Amniotic epithelial cell (primary cell): ENCODE measurements around the gene SLC66A2.
A peak's percentile ranks its signal among the peaks of the same experiment; 100 is the strongest.

Source experiments
- DNase-seq: peaks from one replicate; pipeline ENCODE4 v3.0.0-alpha.2; 2010; ENCODE audit warnings: low read depth

Gene SLC66A2

DNA sequence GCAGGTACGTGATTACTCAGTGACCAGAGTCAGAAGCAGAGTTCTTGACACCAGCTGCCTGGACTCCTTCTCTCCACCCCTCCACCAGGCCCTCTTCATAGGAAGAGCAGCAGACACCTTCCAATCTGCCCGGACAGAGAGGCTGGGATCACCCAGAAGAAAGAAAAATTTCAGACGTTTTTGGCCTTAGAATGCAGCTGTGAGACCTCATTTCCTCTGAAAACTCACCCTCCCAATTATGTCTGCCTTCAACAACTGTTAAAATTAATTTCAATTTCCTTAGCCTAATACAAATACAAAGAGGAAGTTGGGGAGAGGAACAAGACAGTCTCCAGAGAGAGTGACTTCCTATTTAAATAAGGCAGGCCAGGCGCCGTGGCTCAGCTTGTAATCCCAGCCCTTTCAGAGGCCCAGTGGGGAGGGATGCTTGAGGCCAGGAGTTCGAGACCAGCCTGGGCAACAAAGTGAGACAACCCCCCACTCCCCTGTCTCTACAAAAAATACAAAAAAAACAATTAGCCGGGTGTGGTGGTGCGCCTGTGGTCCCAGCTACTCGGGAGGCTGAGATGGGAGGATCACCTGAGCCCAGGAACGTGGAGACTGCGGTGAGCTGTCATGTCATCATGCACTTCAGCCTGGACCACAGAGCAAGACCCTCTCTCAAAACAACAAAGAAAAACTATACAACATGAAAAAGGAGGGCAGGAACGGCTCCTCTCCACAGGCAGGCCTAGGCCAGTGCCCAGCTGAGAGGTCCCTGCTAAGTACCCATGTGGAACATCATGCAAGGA lies 1.6 kb downstream of the SLC66A2 start:
- no peak for DNase-seq

DNA sequence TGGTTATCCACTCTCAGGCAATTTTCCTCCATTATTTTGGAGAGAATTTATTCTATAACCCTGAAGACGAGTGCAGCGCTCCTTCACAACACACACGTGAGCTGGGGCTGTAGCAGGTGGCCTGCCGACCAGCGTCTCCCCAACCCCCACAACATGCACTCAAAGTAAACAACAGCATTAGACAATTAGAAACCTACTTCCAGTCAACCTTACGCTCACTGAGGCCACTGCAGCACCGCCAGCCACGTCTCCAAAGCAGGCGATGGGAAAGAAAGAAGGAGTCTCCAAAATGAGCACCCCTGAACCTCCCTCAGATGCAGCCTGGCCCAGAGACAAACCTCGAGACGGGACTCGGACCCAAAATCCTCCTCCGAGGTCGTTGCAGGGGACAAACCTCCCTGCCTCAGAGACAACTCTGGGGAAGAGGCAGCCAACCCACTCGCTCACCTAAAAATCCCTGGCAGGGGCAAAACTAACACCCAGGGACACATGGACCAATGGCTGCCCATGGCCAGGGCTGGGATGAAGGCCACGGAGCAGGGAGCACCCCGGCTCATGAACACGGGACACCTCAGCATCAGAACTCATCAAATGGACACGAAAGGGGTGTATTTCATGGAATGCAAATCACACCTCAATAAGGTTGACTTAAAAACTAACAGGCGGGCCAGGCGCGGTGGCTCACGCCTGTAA lies 2.6 kb downstream of the SLC66A2 start:
- DNase-seq: no peak

DNA sequence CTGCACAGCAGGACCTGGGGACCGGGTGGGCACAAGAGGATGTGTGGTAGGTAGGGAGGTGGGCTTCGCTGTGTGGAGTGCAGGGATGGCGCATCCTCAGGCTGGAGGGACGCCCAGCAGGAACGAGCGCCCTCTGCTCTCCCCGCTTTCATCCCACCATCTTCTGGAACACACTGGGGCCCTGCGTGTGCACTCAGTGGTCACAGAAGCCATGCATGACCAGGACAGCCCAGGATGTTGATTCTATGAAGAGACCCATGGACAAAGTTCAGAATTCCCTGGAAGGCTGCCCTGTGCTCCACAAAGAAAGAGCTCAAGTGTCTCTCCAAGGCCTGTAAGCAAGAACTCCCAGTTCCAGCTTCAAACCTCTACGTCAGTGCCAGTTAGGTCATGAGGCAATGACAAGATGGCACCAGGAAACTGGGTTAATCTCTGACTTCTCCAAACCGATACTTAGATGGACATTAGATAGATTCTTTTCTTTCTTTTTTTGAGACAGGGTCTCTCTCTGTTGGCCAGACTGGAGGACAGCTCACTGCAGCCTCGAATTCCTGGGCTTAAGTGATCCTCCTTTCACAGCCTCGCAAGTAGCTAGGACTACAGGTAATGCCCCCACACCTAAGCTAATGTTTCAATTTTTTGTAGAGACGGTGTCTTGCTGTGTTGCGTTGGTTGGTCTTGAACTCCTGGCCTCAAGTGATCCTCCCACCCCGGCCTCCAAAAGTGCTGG lies 3.4 kb downstream of the SLC66A2 start:
- no peak for DNase-seq

DNA sequence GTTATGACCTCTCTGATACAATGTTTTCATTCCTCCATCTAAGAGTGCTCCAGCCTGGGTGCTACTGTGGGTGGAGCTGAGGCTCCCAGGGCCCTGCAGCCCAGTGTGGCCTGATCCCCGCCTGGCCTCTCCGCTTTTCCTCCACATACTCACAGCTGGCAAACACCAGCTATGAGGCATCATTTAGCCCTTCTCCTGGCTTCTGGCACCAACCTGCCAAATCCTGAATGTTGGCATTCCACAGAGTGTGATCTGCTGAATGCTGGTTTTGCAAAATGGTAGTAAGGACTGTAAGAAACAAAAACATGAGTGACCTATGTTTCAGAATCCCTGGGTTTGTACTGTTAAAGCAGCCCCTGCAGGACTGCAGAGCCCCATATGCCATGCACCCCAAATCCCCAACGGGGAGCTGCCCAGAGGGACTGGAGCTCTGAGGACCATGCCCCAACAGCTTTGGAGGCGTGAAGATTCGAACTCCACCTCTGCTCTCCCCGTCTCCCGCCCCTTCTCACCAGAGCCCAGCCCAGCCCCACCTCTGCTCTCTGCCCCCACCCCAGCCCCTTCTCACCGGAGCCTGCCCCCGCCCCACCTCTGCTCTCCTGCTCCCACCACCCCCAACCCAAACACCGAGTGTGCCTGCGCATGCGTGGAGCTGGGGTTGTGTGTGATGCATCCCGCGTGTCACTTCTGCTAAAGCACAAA lies 4.2 kb downstream of the SLC66A2 start:
- no peak for DNase-seq

DNA sequence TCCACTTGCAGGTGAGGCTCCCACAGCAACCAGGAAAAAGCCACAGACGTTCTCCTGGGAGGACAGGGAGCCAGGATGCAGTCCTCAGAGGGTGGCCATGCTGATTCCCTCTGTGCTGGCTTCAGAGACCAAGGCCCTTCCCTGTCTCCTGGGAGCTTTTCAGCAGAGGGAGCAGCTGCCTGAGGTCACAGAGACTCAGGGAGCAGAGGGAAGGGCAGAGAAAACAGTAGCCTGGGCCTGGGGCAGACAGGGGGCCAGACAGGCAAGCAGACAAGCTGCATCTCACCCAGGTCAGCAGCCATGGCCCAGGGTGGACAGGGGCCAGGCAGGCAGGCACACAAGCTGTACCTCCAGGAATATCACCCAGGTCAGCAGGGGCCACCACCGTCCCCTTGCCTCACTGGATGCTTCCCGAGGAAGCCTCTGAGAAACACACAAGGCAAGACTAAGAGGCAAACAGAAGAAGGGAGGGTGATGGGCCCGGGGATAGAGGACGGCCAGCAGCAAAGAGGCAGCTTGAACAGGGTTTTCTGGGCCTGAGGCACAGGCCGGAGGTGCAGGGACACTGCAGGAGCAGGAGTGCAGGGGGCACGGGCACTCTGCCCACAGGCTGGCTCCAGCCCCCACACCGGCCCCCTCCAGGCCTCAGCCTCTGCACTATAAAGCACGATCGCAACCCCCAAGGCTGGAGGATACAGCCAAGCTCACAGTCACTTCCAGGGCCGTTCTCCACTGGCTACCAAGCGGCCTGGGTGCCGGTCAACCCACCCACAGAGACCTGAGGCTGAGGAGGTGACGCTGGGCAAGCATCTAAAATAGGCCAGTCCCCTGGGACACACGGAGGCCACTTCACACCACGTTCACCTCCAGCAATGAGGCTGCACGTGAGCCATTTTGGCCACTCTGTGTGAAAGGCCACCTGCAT lies 6.1 kb downstream of the SLC66A2 start:
- DNase-seq: no peak

DNA sequence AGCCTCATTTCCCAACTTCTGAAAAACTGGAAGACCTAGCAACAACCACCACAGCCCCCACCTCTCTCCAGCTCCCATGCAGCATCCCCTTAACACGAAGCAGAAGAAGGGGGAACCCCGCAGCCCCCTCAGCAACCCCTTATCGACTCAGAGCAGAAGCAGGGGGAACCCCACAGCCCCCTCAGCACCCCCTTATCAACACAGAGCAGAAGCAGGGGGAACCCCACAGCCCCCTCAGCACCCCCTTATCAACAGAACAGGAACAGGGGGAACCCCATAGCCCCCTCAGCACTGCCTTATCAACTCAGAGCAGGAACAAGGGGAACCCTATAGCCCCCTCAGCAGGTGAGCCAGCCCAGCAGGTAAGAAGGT lies 6.7 kb downstream of the SLC66A2 start:
- no peak for DNase-seq

DNA sequence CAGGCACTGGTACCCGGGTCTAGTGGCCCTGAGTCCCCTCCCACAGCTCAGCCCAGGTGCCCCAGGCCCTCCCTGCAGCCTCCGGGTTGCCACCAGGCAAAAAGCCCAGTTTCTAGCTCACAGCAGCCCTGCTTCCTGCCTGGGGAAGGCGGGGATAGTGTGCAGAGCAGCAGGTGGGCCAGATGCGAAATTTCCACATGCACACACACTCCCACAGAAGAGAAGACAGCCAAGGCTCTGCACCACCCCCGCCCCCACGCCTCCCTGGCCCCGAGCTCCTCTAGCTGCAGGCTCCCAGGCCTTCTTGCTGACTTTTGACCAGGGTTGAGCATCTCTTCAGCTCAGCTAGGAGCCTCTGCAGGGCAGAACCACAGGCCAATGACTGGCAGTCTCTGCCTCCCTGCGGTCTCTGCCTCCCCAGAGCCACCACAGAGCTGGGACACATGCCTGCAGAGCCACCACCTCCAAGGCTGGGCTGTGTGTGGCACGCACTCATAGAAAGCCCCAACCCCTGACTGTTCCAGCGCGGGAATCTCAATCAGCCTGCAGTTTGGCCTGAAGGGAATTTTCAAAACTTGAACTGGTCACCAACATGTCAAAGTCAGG lies 7.2 kb downstream of the SLC66A2 start:
- DNase-seq: peak; percentile 29

DNA sequence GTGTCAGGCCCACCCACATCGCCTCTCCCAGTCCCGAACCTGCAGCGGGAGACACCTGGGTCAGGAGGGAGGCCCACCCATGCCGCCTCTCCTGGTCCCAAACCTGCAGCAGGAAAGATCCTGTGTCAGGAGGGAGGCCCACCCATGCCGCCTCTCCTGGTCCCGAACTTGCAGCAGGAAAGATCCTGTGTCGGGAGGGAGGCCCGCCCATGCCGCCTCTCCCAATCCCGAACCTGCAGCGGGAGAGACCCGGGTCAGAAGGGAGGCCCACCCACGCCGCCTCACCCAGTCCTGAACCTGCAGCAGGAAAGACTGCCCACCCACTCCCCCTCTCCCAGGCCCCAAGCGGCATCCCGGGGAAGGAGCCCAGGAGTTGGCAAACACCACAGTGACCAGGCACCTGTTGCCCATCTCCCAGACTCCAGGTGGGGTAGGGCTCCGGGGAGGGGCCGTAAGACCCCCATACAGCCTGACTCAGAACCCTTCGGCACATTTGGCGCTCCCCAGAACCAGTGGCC lies 7.8 kb downstream of the SLC66A2 start:
- DNase-seq: no peak

DNA sequence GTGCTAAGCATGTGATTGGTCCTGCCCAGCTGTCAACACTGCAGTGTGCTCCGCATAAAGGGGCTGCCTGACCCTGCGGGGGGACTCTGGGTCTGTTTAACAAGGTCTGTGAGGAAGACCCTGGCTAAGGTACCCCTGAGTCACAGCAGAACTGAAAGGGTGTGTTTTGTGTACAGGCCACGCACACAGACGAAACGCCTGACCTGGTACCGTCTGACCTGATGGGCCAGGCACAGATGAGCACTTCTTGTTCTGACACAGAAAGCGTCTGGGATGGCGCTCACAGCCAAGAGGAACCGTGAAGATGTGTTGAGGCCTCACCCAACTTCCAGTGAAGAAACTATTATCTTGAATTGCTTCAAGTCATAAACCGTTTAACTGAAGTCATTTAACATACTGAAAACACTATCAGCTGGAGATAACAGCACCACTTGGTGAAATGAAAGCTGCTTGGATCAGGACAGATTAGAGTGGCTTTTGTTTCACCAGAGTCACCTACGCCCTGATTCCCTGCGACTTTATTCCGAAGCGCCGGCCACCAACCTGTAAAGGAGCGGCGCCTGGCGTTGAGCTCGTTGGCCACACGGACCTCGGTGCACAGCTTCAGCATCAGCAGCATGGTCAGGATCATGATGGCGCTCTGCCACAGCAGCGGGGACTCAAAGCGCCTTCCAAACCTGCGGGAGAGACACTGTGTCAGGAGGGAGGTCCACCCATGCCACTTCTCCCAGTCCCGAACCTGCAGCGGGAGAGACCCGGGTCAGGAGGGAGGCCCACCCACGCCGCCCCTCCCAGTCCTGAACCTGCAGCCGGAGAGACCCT lies 8.5 kb downstream of the SLC66A2 start:
- DNase-seq: no peak

DNA sequence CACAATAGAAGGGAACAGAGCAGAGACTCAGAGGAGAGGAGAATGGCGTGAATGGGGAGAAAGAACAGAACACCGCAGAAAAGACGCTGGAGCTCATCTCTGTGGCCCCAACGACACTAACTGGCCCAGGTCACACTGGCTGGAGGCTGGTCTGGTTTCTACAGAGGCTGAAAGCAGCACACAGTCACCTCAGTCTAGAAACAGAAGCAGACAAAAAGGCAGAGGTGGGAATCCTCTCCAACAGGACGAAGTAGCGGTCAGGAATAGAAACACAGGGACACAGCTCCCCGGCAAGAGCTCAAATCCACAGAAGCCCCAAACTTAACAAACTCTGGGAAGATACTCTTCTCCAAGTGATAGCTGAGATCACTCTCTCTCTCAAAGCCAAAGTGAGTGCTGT lies 9.2 kb downstream of the SLC66A2 start:
- DNase-seq: no peak

DNA sequence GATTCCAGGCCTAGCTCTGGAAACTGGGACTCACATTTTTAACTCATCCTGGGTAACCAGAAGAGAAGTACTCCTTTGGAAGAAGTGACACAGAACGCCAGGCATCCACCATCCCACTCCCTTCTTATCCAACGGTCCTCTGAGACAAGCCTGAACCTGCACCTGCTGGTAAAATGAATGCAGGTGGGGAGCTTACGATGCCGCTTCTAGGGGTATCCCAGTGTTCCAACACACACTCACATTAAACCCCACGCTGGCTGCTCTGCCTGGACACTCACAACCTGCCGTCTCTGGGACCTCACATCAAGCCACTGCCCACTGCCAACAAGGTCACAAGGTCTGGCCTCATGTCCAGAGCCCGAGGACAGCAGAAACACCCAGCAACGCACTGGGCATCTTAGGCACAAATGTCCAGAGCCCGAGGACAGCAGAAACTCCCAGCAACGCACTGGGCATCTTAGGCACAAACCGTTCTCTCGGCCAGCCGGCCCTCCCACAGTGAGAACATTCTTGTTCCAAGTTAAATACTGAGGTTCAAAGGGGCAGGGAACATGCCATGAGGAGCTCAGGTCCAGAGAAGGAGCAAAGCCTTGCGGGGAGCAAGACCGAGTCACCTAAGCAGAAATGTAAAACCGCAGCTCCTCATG lies 9.9 kb downstream of the SLC66A2 start:
- no peak for DNase-seq

DNA sequence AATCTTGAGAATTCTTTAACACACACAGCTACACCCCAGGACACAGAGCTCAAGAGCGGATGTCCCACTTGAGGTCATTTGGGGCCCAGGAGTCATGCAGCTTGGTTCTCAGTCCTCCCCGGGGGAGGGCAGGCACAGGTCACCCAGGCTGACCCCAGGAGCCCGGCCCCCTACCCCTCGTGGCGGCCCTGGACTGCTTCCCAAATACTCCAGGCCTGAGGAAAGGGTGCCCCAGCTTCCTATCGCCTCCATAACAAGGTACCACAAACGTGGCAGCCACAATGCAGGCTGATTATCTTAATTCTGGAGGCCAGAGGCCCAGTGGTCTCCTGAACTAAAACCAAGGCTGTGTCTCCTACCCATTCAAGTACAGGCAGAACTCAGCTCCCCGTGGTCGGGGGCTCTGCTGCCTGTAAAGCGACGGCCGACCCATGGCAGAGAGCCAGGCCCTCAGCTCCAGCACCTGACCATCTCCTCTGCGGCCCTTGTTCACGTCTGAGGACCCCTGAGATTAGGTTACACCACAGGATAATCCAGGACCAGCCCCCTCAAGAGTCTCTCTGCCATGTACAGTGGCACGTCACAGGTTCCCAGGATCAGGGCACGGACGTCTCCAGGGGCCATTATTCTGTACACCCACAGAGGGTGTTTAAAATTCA lies 10.5 kb downstream of the SLC66A2 start:
- DNase-seq: no peak

DNA sequence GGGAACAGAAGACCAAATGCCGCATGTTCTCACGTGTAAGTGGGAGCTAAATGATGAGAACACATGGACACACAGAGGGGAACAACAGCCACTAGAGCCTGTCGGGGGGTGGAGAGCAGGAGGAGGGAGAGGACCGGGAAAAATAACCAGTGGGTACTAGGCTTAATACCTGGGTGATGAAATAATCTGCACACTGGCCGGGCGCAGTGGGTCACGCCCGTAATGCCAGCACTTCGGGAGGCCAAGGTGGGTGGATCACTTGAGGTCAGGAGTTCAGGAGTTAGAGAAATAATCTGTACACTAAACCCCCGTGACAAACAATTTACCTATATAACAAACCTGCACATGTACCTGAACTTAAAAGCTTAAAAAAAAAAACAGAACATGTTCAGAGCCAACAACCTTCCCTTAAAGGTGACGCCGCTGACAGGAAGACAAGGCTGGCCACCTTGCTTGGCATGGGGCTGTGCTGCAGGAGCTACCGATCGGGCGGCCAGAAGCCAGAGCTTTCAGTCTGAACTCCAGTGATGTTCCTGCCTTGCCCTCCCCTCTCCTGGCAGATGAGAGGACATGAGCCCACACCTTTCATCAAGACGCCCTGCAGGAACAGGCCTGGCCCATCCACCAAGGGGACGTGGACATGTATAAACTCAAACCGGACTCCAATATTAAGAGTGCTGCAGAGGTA lies 11.2 kb downstream of the SLC66A2 start:
- DNase-seq: no peak

DNA sequence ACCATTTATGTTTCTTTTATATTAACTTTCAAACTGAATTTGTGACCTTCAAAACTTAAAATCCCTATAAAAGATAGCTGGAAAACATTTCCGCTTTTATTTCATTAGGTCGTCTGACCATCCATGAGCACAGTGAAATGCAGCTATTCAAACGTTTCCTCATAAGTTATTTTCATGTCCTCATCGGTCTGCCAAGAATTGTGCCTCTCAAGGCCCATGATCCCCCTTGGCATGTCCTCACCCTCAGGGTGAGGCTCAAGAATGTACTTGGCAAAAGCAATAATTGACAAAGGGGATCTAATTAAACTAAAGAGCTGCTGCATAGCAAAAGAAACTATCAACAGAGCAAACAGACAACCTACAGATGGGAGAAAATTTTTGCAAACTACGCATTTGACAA lies 12.4 kb downstream of the SLC66A2 start:
- no peak for DNase-seq

DNA sequence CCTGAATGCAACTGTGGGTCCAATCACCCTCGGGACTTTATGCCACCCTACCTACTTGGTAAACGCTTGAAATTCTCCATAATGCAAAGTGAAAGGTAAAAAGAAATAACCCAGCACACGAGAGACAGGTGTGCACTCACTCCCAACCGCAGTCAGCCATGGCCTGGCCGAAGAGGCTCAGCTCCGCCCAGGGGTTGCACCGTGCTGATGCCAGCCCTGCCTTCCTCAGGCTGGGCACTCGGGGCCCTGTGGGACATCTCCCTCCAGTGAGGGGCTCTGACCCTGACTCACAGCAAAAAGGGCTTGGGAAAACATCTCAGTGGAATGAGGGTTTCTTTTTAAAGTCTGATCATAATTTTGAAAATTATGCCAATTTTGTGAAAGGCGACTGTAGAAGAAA lies 13.3 kb downstream of the SLC66A2 start:
- no peak for DNase-seq

DNA sequence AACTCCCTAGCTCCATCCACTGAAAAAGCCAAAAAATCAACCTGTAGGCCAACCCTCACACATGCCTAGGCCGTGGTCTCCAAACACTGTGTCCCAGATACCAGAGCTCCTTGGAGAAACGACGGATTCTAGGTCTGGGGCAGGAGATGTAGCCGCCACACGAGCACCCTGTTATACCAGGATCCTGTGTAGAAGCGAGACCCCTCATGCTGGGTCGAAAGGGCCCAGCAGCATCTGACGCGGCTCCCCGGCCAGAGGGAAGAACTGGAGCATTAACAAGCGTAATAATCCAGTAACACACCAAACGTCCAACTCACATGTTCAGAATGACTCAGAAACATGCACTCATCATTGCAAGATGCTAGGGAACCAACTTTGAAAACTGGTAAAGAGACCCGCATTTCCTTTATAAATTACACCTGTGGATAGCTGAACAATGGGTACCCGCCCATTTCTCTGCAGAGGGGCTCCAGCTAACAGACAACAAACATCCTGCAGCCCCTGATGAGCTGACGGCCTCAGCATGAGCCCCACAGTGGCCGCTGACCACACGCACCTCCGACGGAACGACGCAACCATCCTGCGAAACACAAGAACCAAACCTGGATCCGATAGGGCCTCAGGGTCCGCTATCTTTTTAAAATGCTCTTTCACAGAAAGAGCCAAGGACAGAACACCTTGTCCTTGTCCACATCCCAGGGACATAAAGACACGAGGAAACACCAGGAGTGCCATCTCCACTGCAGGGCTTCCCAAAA lies 14.2 kb downstream of the SLC66A2 start:
- no peak for DNase-seq

DNA sequence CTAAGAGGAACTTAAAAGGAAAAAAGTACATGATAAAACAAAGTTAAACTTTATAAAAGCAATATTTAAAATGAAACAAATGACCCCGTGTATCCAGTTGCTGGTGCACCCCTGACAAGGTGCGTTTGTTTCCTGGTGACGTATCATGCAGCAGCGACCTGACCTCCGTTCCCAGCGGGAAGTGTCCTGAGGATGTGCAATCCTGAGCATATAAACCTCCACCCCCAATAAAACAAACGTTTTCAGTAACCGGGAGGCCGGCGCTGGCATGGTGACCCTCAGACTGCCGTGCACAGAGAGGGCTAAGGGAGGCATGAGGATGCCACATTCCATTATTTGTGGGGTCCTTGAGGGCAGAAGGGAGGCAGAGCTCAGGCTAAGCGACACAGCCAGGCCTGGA lies 14.8 kb downstream of the SLC66A2 start:
- DNase-seq: no peak
